ENCODE data around the gene EPC2.
"Not testable (repeated sequence)": the region's sequence is repeated elsewhere in the genome, so short reads cannot be mapped to it uniquely, and the experiment has no call there.

Gene EPC2

GRCh38 chr2:148674063-148675020, 29.8 kb downstream of the EPC2 start:
- H3K4me3 ChIP-seq (ENCODE audit: low read depth, low read length), result no peak overlapping the region

DNA sequence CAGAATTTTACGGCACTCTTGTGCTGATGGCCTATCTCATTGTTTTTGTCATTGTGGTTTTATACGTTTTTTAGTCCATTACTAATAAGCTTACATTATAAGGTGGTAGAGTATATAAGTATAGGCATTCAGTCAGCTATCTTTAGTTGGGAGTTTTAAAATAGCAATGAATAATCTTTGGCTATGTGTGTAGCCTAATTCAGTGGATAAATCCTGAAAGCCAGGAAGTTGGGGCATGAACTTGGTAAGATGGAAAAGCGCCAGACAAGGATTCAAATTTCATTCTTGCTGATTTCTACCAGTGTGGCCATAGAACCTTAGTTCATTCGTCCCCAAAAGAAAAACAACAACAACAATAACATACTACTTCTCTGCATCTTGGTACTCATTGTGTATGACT, 31.2 kb downstream of the EPC2 start:
- no peak overlapping the region for H3K4me3 ChIP-seq (ENCODE audit: low read depth, low read length)

DNA sequence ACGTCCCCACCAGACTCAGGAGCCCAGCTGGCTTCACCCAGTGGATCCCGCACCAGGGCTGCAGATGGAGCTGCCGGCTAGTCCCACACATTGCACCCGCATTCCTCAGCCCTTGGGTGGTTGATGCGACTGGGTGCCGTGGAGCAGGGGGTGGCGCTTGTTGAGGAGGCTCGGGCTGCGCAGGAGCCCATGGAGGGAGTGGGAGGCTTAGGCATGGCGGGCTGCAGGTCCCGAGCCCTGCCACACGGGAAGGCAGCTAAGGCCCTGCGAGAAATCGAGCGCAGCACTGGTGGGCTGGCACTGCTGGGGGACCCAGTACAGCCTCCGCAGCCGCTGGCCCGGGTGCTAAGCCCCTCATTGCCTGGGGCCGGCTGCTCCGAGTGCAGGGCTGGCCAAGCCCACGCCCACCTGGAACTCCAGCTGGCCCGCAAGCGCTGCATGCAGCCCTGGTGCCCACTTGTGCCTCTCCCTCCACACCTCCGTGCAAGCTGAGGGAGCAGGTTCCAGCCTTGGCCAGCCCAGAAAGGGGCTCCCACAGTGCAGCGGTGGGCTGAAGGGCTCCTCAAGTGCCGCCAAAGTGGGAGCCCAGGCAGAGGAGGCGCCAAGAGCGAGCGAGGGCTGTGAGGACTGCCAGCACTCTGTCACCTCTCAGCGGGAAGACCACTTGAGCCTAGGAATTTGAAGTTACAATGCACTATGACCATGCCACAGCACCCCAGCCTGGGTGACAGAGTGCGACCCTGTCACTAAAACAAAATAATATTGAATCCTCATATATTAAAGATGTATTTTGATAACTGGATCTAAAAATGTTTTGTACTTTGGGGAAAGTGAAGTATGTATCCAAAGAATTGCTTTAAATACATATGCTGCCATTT, 34.0 kb downstream of the EPC2 start:
- not testable (repeated sequence) for H3K4me3 ChIP-seq (ENCODE audit: low read depth, low read length)

- no peak overlapping the region for H3K4me3 ChIP-seq (ENCODE audit: low read depth, low read length)
Observed at GRCh38 chr2:148680462-148680861, 35.9 kb downstream of the EPC2 start.

- H3K4me3 ChIP-seq (ENCODE audit: low read depth, low read length), result no peak overlapping the region
Observed at GRCh38 chr2:148681443-148681842, 36.9 kb downstream of the EPC2 start.

DNA sequence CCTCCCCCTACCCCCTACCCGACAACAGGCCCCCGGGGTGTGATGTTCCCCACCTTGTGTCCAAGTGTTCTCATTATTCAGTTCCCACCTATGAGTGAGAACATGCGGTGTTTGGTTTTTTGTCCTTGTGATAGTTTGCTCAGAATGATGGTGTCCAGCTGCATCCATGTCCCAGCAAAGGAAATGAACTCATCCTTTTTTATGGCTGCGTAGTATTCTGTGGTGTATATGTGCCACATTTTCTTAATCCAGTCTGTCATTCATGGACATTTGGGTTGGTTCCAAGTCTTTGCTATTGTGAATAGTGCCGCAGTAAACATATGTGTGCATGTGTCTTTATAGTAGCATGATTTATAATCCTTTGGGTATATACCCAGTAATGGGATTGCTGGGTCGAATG, 37.3 kb downstream of the EPC2 start:
- not testable (repeated sequence) for H3K4me3 ChIP-seq (ENCODE audit: low read depth, low read length)

DNA sequence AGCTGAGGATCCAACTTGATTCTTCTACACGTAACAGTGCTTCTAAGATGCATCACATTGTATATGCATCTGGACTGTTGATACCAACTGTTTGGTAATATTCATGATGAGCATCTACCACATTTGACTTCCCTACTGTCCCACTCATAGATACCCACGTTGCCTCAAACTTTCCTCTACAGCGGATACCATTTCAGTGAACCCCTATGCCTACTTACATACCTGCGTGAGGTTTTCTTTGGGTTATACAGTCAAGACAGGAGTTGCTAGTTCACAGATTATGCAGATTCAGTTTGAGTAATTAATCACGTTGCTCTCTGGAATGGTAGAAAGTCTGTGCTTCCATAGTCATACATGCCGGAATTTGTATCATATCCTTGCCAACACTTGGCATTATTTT, 40.0 kb downstream of the EPC2 start:
- H3K4me3 ChIP-seq (ENCODE audit: low read depth, low read length), result no peak overlapping the region

DNA sequence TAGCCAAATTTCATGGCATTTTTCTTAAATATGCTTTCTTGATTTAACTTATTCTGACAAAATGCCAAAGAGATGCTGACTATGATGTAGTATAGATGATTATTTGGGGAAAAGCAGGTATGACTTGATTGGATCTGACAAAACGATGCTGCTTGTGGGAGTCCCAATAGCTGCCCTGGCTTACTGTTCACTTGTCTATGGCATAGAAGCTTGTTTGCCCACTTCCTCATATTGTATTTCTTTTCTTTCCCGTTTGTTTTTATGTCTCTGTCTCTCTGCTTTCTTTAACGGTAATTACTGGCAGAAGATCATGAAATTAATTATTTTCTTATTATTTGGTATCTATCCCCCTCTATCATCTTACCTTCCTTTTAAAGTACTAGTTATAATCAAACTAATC, 43.0 kb downstream of the EPC2 start:
- H3K4me3 ChIP-seq (ENCODE audit: low read depth, low read length), result no peak overlapping the region

GRCh38 chr2:148688011-148688410, 43.5 kb downstream of the EPC2 start:
- not testable (repeated sequence) for H3K4me3 ChIP-seq (ENCODE audit: low read depth, low read length)

DNA sequence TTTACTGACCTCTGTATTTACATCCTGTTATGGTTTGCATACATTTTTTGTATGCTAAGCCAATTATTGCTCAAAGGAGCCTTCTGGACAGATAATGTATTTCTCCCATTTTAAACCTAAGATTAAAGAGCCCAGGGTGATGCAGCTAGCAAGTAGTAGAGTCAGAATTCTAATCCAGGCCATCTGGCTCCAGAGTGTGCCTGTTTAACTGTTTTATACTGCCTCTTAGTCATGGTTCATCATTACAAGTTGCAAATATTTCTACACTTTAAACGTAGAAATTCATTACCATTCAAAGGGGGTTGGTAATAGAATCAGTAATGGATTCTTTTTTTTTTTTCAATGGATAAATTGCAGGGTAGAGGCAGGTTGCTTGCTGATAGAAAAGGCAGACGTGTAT, 52.4 kb downstream of the EPC2 start:
- no peak overlapping the region for H3K4me3 ChIP-seq (ENCODE audit: low read depth, low read length)

DNA sequence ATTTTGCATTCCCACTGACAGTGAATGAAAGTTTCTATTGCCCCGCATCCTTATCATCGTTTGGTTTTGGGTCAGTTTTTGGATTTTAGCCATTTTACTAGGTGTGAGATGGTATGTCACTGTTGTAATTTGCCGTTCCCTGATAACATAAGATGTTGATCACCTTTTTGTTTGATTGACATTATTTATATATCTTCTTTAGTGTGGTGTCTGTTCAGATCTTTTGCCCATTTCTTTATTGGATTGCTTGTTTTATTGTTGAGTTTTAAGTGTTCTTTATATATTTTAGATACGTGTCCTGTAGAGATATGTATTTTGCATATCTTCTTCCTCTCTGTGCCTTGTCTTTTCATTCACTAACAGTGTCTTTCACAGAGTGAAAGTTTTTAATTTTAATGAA, 55.3 kb downstream of the EPC2 start:
- no peak overlapping the region for H3K4me3 ChIP-seq (ENCODE audit: low read depth, low read length)

GRCh38 chr2:148701039-148701438, 56.5 kb downstream of the EPC2 start:
- H3K4me3 ChIP-seq (ENCODE audit: low read depth, low read length), result no peak overlapping the region

- H3K4me3 ChIP-seq (ENCODE audit: low read depth, low read length), result no peak overlapping the region
Observed at GRCh38 chr2:148701877-148702276, 57.3 kb downstream of the EPC2 start.

GRCh38 chr2:148702475-148702874, 57.9 kb downstream of the EPC2 start:
- no peak overlapping the region for H3K4me3 ChIP-seq (ENCODE audit: low read depth, low read length)

DNA sequence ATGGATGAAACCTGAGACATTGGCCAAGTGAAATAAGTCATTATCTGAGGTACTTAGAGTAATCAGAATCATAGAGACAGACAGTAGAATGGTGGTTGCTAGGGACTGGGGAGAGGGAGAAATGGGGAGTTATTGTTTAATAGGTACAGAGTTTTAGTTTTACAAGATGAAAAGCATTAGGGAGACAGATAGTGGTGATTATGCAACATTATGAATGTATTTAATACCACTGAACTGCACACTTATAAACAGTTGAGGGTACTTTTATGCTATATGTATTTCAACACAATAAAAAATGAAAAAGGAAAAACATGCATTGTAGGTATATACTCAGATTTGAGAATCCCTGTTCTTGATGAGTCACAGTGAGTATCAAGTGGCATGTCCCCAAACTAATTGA, 59.7 kb downstream of the EPC2 start:
- H3K4me3 ChIP-seq (ENCODE audit: low read depth, low read length), result no peak overlapping the region

DNA sequence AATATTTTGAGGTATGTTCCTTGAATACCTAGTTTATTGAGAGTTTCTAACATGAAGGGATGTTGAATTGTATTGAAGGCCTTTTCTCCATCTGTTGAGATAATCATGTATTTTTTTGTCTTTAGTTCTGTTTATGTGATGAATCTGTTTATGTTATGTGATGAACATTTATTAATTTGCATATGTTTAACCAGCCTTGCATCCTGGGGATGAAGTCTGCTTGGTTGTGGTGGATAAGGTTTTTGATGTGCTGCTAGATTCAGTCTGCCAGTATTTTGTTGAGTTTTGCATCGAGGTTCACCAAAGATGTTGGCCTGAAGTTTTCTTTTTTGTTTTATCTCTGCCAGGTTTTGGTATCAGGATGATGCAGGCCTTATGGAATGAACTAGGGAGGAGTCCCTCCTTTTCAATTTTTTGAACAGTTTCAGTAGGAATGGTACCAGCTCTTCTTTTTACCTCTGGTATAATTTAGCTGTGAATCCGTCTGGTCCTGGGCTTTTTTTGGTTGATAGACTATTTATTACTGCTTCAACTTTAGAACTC, 71.9 kb downstream of the EPC2 start:
- no peak overlapping the region for H3K4me3 ChIP-seq (ENCODE audit: low read depth, low read length)

- no peak overlapping the region for H3K4me3 ChIP-seq (ENCODE audit: low read depth, low read length)
Observed at GRCh38 chr2:148718039-148718438, 73.5 kb downstream of the EPC2 start.

- no peak overlapping the region for H3K4me3 ChIP-seq (ENCODE audit: low read depth, low read length)
Observed at GRCh38 chr2:148719195-148719749, 74.7 kb downstream of the EPC2 start.

DNA sequence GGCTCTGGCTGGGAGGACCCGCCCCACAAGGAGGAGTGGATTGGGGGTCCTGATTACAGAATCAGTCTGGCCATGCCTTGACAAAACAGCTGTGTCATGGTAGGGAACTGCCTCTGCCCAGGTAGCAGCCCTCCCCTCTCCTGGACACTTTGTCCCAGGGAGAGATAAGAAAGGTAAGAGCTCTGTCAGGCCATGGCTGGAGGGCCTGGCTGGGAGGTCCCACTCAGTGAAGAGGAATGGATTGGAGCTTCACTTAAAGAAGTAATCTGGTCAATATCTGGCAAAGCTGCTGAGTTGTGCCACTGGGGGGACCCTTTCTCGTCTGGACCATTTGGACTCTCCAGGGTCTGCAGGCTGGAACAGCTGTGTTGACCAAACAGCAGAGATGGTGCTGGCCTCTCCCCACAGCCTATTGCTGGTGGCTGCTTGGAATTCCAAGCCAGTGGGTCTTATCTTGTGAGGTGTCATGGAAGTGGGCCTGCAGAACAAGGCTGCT, 75.4 kb downstream of the EPC2 start:
- H3K4me3 ChIP-seq (ENCODE audit: low read depth, low read length), result no peak overlapping the region

- H3K4me3 ChIP-seq (ENCODE audit: low read depth, low read length), result no peak overlapping the region
Observed at GRCh38 chr2:148720501-148721001, 76.0 kb downstream of the EPC2 start.

DNA sequence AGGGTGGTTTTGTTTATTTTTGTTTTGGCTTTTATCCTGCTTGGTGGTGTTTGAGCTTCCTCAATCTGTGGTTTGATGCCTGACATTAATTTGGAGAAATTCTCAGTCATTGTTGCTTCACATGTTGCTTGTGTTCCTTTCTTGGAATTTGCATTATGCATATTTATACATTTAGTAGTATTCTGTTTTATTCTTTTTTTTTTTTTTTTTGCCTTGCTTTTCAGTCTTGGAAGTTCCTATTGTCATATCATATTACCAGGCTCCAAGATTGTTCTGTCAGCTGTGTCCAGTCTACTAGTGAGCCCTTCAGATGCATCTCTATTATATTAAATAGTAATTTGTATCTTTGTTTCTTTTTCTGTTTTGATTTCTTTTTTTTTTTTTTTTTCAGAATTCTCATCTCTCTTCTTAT, 77.0 kb downstream of the EPC2 start:
- no peak overlapping the region for H3K4me3 ChIP-seq (ENCODE audit: low read depth, low read length)
